Transverse colon (tissue), 4 donors: ENCODE results near the gene LRRC10B.

ENCODE experiments used
- POLR2A ChIP-seq: fragments of 450-650 bp; IDR thresholded peaks from one replicate; pipeline ENCODE4 v1.6.1; 2016; ENCODE audit warnings: antibody characterized with exemption, mild to moderate bottlenecking, moderate library complexity
- POLR2AphosphoS5 ChIP-seq, 3 donors: sonication (generic); formaldehyde crosslinking; IDR thresholded peaks; one replicate each; pipeline ENCODE4 v1.6.1; 2016; ENCODE audit warnings: antibody characterized with exemption in 3 of 3
- TF ChIP-seq, protein P1 (sequence below), 5 experiments: fragments of 200-600 bp in 3 of 5; fragments of 450-650 bp in 2 of 5; sonication (generic) in 3 of 5; IDR thresholded peaks; 1 replicate in 2 of 5; 2 replicates in 3 of 5; pipeline ENCODE4 v1.5.1; 2016 to 2017; ENCODE audit warnings: antibody characterized with exemption in 5 of 5, inconsistent platforms in 3 of 5, mild to moderate bottlenecking in 2 of 5, moderate library complexity in 1 of 5

DNA sequence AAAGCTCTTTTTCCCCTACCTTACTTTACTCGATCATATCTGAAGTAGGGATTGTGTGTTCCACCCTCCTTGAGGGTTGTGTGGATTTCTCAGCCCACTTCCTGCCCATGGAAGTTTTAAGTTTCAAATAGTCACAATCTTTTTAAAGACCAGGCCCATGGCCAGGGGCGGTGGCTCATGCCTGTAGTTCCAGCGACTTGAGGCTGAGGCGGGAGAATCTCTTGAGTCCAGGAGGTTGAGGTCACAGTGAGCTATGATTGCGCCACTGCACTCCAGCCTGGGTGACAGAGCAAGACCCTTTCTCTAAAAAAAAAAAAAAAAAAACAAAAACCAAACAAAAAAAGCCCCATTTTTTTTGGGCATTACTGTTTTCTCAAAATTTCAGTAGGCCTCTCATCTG is 36.3 kb upstream of the LRRC10B start:
- no peak for TF ChIP-seq POLR2A
- TF ChIP-seq POLR2AphosphoS5 (IDR thresholded peaks at IDR 0.05), result no peak
- TF ChIP-seq, protein P1, sequence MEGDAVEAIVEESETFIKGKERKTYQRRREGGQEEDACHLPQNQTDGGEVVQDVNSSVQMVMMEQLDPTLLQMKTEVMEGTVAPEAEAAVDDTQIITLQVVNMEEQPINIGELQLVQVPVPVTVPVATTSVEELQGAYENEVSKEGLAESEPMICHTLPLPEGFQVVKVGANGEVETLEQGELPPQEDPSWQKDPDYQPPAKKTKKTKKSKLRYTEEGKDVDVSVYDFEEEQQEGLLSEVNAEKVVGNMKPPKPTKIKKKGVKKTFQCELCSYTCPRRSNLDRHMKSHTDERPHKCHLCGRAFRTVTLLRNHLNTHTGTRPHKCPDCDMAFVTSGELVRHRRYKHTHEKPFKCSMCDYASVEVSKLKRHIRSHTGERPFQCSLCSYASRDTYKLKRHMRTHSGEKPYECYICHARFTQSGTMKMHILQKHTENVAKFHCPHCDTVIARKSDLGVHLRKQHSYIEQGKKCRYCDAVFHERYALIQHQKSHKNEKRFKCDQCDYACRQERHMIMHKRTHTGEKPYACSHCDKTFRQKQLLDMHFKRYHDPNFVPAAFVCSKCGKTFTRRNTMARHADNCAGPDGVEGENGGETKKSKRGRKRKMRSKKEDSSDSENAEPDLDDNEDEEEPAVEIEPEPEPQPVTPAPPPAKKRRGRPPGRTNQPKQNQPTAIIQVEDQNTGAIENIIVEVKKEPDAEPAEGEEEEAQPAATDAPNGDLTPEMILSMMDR (IDR thresholded peaks at IDR 0.05), result no peak
